Adipocyte (in vitro differentiated cells): ENCODE measurements around the gene SLC10A4.
A peak's percentile ranks its signal among the peaks of the same experiment; 100 is the strongest.

Experiments used
- DNase-seq: peaks from one replicate; pipeline ENCODE4 v3.0.0-alpha.2; 2015; ENCODE audit warnings: low read depth
- H3K27me3 ChIP-seq: replicated peaks from 2 replicates; pipeline ENCODE4 v1.7.0; 2013; ENCODE audit warnings: mild to moderate bottlenecking, low read length, moderate library complexity; ENCODE audit not compliant: control insufficient read depth, insufficient read depth
- H3K36me3 ChIP-seq: 2 replicates; pipeline ENCODE4 v1.7.0; 2013; ENCODE audit warnings: low read length, mild to moderate bottlenecking, moderate library complexity; ENCODE audit not compliant: control insufficient read depth, insufficient read depth, severe bottlenecking
- H3K4me1 ChIP-seq: 2 replicates; pipeline ENCODE4 v1.7.0; 2013; ENCODE audit warnings: mild to moderate bottlenecking, low read length, moderate library complexity; ENCODE audit not compliant: control insufficient read depth, insufficient read depth
- H3K4me3 ChIP-seq: 2 replicates; pipeline ENCODE4 v1.7.0; 2013; ENCODE audit warnings: mild to moderate bottlenecking, low read length, moderate library complexity
- H3K9ac ChIP-seq: 2 replicates; pipeline ENCODE4 v1.7.0; 2013; ENCODE audit warnings: mild to moderate bottlenecking, low read length, moderate library complexity
- H3K9me3 ChIP-seq: 2 replicates; pipeline ENCODE4 v1.7.0; 2013; ENCODE audit warnings: mild to moderate bottlenecking, low read length, moderate library complexity; ENCODE audit not compliant: control insufficient read depth

Gene SLC10A4

DNA sequence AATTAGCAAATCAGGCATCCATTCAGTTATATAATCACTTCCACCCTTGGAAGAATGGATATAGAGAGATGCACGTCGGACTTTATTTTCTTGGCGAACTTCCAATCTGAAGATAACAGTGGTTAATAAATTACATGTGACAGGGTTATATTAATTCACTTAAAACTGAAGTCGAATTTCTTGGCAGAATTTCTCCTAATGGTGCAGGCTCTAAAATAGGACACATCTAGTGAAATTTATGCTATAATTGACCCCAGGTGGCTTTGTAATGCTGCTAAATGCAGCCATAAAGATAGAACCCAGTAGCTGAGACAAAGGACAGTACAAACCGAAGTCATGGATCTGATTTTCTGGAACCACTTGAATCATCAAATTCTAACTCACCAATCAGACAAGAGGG is 20.8 kb upstream of the SLC10A4 start:
- DNase-seq = no peak
- no peak overlapping the region for H3K9ac ChIP-seq
- H3K4me3 ChIP-seq = no peak overlapping the region
- H3K27me3 ChIP-seq = peaks cover 5% of the 10 kb centered on the region
- no peaks in the 10 kb centered on the region for H3K4me1 ChIP-seq
- H3K9me3 ChIP-seq = peaks cover 14% of the 10 kb centered on the region
- no peaks in the 10 kb centered on the region for H3K36me3 ChIP-seq

- no peak overlapping the region for H3K4me3 ChIP-seq
- H3K4me1 ChIP-seq = no peaks in the 10 kb centered on the region
- H3K9me3 ChIP-seq = peaks cover 14% of the 10 kb centered on the region
- H3K27me3 ChIP-seq = no peaks in the 10 kb centered on the region
- DNase-seq = no peak
- no peak overlapping the region for H3K9ac ChIP-seq
- H3K36me3 ChIP-seq = no peaks in the 10 kb centered on the region
Measured at GRCh38 chr4:48467442-48467841, 15.7 kb upstream of the SLC10A4 start.

GRCh38 chr4:48467891-48468290 is 15.3 kb upstream of the SLC10A4 start:
- no peak for DNase-seq
- H3K4me3 ChIP-seq = no peak overlapping the region
- no peak overlapping the region for H3K9ac ChIP-seq
- H3K4me1 ChIP-seq = no peaks in the 10 kb centered on the region
- no peaks in the 10 kb centered on the region for H3K27me3 ChIP-seq
- peaks cover 11% of the 10 kb centered on the region for H3K9me3 ChIP-seq
- H3K36me3 ChIP-seq = no peaks in the 10 kb centered on the region

DNA sequence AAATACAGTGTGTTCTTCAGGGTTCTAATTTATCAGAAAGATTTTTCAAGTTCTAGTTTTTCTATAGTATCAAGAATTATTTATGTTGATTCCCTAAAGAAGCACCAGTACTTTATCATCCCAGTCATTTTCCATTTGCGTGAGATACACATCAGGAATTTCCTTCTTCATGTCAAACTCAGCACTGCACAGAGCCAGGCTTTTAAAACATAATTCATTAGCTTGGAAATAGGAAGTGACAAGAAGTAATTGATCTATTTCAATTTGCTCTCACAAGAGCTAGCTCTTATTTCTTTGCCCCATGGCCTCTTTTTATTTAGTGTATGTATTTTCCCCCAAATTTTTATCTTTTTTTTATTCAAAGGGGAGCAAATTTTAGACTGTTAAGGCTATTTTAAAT is 13.0 kb upstream of the SLC10A4 start:
- DNase-seq = no peak
- Histone ChIP-seq H3K27me3 (no peaks in the 10 kb centered on the region), H3K4me1 (peaks cover 6% of the 10 kb centered on the region), H3K4me3 (no peak overlapping the region), H3K36me3 (no peaks in the 10 kb centered on the region), H3K9me3 (no peaks in the 10 kb centered on the region), H3K9ac (no peak overlapping the region)

DNA sequence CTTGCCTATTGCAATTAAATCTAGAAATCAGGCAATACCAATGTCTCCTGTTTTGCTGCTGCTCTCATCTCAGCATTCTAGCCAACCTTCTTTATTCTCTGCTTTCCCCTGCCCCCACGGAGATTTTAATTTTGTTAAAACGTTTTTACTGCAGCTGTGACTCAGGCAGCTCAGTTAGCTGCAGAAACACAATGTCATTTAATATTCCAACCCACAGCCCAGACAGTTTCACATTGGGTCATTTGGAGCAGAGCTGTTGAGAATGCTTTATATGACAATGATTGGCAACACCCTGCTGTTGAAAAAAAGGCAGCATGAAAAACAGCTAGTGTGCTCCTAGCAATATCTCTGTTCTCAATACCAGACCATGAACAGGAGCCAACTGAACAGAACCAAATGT is 12.6 kb upstream of the SLC10A4 start:
- H3K27me3 ChIP-seq = no peaks in the 10 kb centered on the region
- DNase-seq = peak; percentile 24
- H3K4me1 ChIP-seq = peaks cover 6% of the 10 kb centered on the region
- H3K4me3 ChIP-seq = no peak overlapping the region
- H3K9me3 ChIP-seq = no peaks in the 10 kb centered on the region
- H3K9ac ChIP-seq = no peak overlapping the region
- no peaks in the 10 kb centered on the region for H3K36me3 ChIP-seq

DNA sequence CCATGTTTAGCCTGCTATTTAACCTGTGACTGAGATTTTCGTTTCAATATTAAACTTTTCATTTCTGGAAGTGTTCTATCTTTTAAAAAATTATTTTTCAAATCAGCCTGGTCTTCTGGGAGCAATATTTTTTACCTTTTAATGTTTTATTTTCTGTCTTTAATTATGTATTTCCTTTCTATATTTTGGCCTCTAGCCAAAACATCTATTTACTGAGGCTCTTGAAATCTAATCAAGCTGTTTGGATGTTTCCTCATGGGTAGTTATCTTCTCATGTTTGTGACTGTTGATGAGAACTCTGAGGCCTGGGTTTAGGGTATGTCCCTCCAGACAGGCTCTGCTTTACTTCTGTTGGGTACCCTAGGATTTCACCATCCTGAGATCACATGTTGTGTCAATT is 10.3 kb upstream of the SLC10A4 start:
- Histone ChIP-seq H3K4me3 (no peak overlapping the region), H3K36me3 (no peaks in the 10 kb centered on the region), H3K9ac (no peak overlapping the region), H3K4me1 (peaks cover 6% of the 10 kb centered on the region), H3K27me3 (no peaks in the 10 kb centered on the region), H3K9me3 (no peaks in the 10 kb centered on the region)
- no peak for DNase-seq

DNA sequence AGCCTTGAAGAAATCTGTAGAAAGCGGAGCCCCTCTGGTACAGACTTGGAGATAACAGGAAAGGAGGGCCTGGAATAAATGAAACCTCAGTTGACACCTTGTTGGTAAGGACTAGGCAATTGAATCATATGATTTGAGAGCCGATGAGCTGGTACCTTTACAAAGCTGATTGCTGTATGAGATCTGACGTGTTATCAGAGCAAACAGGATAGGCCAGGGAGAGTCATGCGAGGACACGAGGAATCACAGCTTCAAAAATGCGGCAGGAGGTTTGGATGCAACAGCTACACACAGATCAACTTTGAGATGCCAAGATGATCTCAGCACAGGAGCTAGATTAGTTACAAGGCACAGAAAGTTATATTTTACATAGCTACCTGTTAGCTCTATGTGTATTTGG is 7.4 kb upstream of the SLC10A4 start:
- Histone ChIP-seq H3K9me3 (no peaks in the 10 kb centered on the region), H3K9ac (no peak overlapping the region), H3K4me1 (peaks cover 6% of the 10 kb centered on the region), H3K4me3 (no peak overlapping the region), H3K27me3 (no peaks in the 10 kb centered on the region), H3K36me3 (no peaks in the 10 kb centered on the region)
- no peak for DNase-seq

DNA sequence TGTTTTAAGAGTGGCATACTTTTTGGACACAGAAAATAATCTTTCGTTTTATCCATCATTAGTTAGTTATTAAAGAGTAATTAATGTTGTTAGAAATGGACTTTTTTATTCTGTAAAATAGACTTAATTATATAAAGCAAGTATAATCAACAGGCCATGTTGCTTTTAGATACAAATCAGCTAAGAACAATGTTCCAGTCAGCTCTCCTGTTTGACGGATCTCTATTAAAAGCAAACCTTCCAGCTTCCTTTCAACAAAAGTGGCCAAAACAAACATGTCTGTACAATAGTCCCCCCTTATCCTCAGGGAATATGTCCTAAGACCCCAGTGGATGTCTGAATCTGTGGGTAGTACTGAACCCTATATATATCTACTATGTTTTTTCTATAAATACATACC is 4.9 kb upstream of the SLC10A4 start:
- no peak overlapping the region for H3K4me3 ChIP-seq
- peaks cover 19% of the 10 kb centered on the region for H3K27me3 ChIP-seq
- H3K4me1 ChIP-seq = peaks cover 5% of the 10 kb centered on the region
- no peaks in the 10 kb centered on the region for H3K9me3 ChIP-seq
- no peaks in the 10 kb centered on the region for H3K36me3 ChIP-seq
- no peak overlapping the region for H3K9ac ChIP-seq
- no peak for DNase-seq

GRCh38 chr4:48481581-48481980 is 1.6 kb upstream of the SLC10A4 start:
- H3K4me1 ChIP-seq = no peaks in the 10 kb centered on the region
- H3K27me3 ChIP-seq = peaks cover 40% of the 10 kb centered on the region
- H3K9me3 ChIP-seq = peaks cover 6% of the 10 kb centered on the region
- no peak overlapping the region for H3K9ac ChIP-seq
- no peak overlapping the region for H3K4me3 ChIP-seq
- DNase-seq = no peak
- no peaks in the 10 kb centered on the region for H3K36me3 ChIP-seq

GRCh38 chr4:48483777-48484493 is 792 bp downstream of the SLC10A4 start:
- Histone ChIP-seq H3K36me3 (no peaks in the 10 kb centered on the region), H3K27me3 (peaks cover 51% of the 10 kb centered on the region), H3K4me3 (no peak overlapping the region), H3K9ac (no peak overlapping the region), H3K9me3 (peaks cover 6% of the 10 kb centered on the region), H3K4me1 (no peaks in the 10 kb centered on the region)
- DNase-seq = no peak

DNA sequence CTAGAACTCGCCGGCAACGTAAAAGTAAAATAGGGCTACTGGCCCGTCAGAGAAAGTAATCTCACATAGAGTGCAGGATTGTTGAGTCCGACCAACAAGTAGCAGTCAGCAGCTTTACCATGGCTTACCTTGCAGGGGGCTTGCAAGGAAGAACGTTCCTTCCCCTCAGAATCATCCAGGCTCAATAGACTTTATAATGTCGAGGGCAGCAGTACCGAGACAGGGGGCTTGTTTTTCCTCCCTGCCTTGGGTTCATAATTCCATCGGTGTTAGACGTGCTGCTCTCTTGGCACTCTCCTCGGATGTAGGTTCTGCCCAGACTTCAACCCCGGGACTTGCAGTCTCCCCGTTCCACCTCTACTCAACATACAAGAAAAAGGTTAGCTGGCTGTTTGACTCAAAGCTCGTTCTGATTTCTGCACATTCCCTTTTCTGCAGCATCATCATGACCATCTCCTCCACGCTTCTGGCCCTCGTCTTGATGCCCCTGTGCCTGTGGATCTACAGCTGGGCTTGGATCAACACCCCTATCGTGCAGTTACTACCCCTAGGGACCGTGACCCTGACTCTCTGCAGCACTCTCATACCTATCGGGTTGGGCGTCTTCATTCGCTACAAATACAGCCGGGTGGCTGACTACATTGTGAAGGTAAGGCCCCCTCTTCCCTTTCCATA is 1.5 kb downstream of the SLC10A4 start:
- H3K4me1 ChIP-seq = no peaks in the 10 kb centered on the region
- peaks cover 6% of the 10 kb centered on the region for H3K9me3 ChIP-seq
- no peaks in the 10 kb centered on the region for H3K36me3 ChIP-seq
- no peak overlapping the region for H3K4me3 ChIP-seq
- H3K27me3 ChIP-seq = peaks cover 58% of the 10 kb centered on the region
- no peak overlapping the region for H3K9ac ChIP-seq
- DNase-seq = no peak

- H3K9ac ChIP-seq = no peak overlapping the region
- no peaks in the 10 kb centered on the region for H3K36me3 ChIP-seq
- peaks cover 3% of the 10 kb centered on the region for H3K9me3 ChIP-seq
- H3K27me3 ChIP-seq = peaks cover 43% of the 10 kb centered on the region
- H3K4me1 ChIP-seq = peaks cover 3% of the 10 kb centered on the region
- H3K4me3 ChIP-seq = no peak overlapping the region
- DNase-seq = no peak
Measured at GRCh38 chr4:48489683-48490011, 6.5 kb downstream of the SLC10A4 start.
